ENCODE measurements around the gene RPS6KA5. TPM values are rescaled to one million over a fixed set of nuclear protein-coding genes. Genes with fewer than 3 reads are reported as not detected.
"Not testable (repeated sequence)": the region's sequence is repeated elsewhere in the genome, so short reads cannot be mapped to it uniquely, and the experiment has no call there.

RPS6KA5 gene
- total RNA-seq, 3 donors from 2014 or later: 4.8 to 19.2 (median 11.8) TPM

GRCh38 chr14:90830931-90831701, 229.3 kb downstream of the RPS6KA5 start:
- no peaks in the 10 kb centered on the region for H3K4me1 ChIP-seq
- intact Hi-C loops (cut with DNase I; ENCODE audit: low total_unique reads): no loop called here
- H3K27me3 ChIP-seq: no peaks in the 10 kb centered on the region
- no peak for TF ChIP-seq POLR2AphosphoS5 (IDR thresholded peaks at IDR 0.05)
- no peak for TF ChIP-seq POLR2A (IDR thresholded peaks at IDR 0.05)
- TF ChIP-seq CTCF (IDR thresholded peaks at IDR 0.05): no peak
- H3K27ac ChIP-seq: no peak overlapping the region
- H3K36me3 ChIP-seq: no peaks in the 10 kb centered on the region
- DNase-seq (ENCODE audit: low spot score in 2 of 2): no peak
- no peak overlapping the region for H3K4me3 ChIP-seq
- no peaks in the 10 kb centered on the region for H3K9me3 ChIP-seq

GRCh38 chr14:90829677-90830076, 230.8 kb downstream of the RPS6KA5 start:
- TF ChIP-seq POLR2A (IDR thresholded peaks at IDR 0.05) (no peak), CTCF (IDR thresholded peaks at IDR 0.05) (no peak), POLR2AphosphoS5 (IDR thresholded peaks at IDR 0.05) (no peak)
- no peak for DNase-seq (ENCODE audit: low spot score in 2 of 2)
- Histone ChIP-seq H3K9me3 (no peaks in the 10 kb centered on the region), H3K4me3 (no peak overlapping the region), H3K27me3 (no peaks in the 10 kb centered on the region), H3K27ac (no peak overlapping the region), H3K4me1 (no peaks in the 10 kb centered on the region), H3K36me3 (no peaks in the 10 kb centered on the region)
- intact Hi-C loops (cut with DNase I; ENCODE audit: low total_unique reads): no loop called here

GRCh38 chr14:90828642-90829487, 231.6 kb downstream of the RPS6KA5 start:
- no peaks in the 10 kb centered on the region for H3K27me3 ChIP-seq
- TF ChIP-seq CTCF (IDR thresholded peaks at IDR 0.05): no peak
- no peak for TF ChIP-seq POLR2A (IDR thresholded peaks at IDR 0.05)
- TF ChIP-seq POLR2AphosphoS5 (IDR thresholded peaks at IDR 0.05): no peak
- intact Hi-C loops (cut with DNase I; ENCODE audit: low total_unique reads): no loop called here
- peak overlapping the region; percentile 57 to 65 for H3K27ac ChIP-seq
- peak overlapping the region; percentile 23 to 61 (median 48) for H3K4me3 ChIP-seq
- no peaks in the 10 kb centered on the region for H3K4me1 ChIP-seq
- no peak for DNase-seq (ENCODE audit: low spot score in 2 of 2)
- peaks cover 5 to 7% of the 10 kb centered on the region in 2 donors for H3K9me3 ChIP-seq
- H3K36me3 ChIP-seq: no peaks in the 10 kb centered on the region

GRCh38 chr14:90827919-90828610, 232.4 kb downstream of the RPS6KA5 start:
- Histone ChIP-seq H3K36me3 (no peaks in the 10 kb centered on the region), H3K27ac (peak overlapping the region; percentile 57 to 65), H3K27me3 (no peaks in the 10 kb centered on the region), H3K4me1 (no peaks in the 10 kb centered on the region), H3K4me3 (peak overlapping the region; percentile 23 to 61 (median 48)), H3K9me3 (peaks cover 12% of the 10 kb centered on the region in 2 donors)
- intact Hi-C loops (cut with DNase I; ENCODE audit: low total_unique reads): no loop called here
- DNase-seq (ENCODE audit: low spot score in 2 of 2): peak; percentile 91 to 93
- no peak for TF ChIP-seq POLR2A (IDR thresholded peaks at IDR 0.05)
- peak in 1 of 3 donors; percentile 83 for TF ChIP-seq POLR2AphosphoS5 (IDR thresholded peaks at IDR 0.05)

- DNase-seq (ENCODE audit: low spot score in 2 of 2); H3K27me3 ChIP-seq: not testable (repeated sequence)
These were observed 236.9 kb downstream of the RPS6KA5 start for GRCh38 chr14:90823542-90823941.

More at GRCh38 chr14:90823542-90823941, 236.9 kb downstream of the RPS6KA5 start:
- H3K36me3 ChIP-seq; H3K27ac ChIP-seq; H3K4me1 ChIP-seq; intact Hi-C loops (cut with DNase I; ENCODE audit: low total_unique reads); H3K4me3 ChIP-seq: not testable (repeated sequence)
- peaks cover 12% of the 10 kb centered on the region in 2 donors for H3K9me3 ChIP-seq

Data from breast epithelium (tissue), 4 donors.